Liver (tissue), 2 donors: ENCODE data around the gene ARVCF.

Experiments
- CTCF ChIP-seq: fragments of 150-350 bp; IDR thresholded peaks from 2 replicates; pipeline ENCODE4 v1.5.1; 2017; ENCODE audit warnings: improper control_type of control experiment, low read depth, low read length; ENCODE audit not compliant: missing input control
- REST ChIP-seq: IDR thresholded peaks from 2 replicates; pipeline ENCODE4 v1.6.1; 2016; ENCODE audit warnings: antibody characterized with exemption, mild to moderate bottlenecking
- donor health status: healthy.

GRCh38 chr22:20061481-20061861 is 44.8 kb upstream of the ARVCF start:
- TF ChIP-seq CTCF, result no peak
- no peak for TF ChIP-seq REST
